DND-41 (cell line): ENCODE results near the gene MEX3A.

Source experiments
- CTCF ChIP-seq: IDR thresholded peaks from 2 replicates; pipeline ENCODE4 v1.5.1; 2012; ENCODE audit warnings: borderline replicate concordance, low read length, moderate library complexity, mild to moderate bottlenecking; ENCODE audit not compliant: poor library complexity, severe bottlenecking; ENCODE audit errors: extremely low read depth
- EZH2 ChIP-seq: IDR thresholded peaks from 3 replicates; pipeline ENCODE4 v1.6.1; 2012; ENCODE audit warnings: borderline replicate concordance, low read depth, mild to moderate bottlenecking, moderate library complexity, low read length, inconsistent platforms; ENCODE audit not compliant: severe bottlenecking

- TF ChIP-seq EZH2 (no peak), CTCF (no peak)
Observed at GRCh38 chr1:156067262-156067661, 15.0 kb downstream of the MEX3A start.
